NCI-H345 (cell line): ENCODE measurements around the gene TMEM245.

Experiments used
- DNase-seq: peaks from one replicate; lab custom pipeline; 2025; lab: John Stamatoyannopoulos, UW

Gene TMEM245

DNA sequence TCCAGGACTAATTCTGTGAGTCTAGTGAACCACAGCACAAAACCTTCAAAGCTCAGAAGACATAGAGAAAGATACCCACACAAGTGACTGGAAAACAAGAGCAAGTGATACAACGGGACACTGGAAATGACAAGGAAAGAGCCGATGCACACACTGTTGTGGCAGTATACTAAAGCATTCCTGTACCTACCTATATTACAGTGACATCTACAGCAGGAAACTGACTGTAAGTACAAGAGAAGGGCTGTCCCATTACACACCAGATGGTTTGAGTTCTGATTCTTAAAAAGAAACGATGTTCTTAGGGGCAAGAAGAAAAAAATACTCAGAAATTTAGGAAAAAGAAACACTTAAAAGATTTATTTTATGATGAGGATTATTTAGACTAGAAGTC lies 18.5 kb downstream of the TMEM245 start:
- DNase-seq, result no peak

DNA sequence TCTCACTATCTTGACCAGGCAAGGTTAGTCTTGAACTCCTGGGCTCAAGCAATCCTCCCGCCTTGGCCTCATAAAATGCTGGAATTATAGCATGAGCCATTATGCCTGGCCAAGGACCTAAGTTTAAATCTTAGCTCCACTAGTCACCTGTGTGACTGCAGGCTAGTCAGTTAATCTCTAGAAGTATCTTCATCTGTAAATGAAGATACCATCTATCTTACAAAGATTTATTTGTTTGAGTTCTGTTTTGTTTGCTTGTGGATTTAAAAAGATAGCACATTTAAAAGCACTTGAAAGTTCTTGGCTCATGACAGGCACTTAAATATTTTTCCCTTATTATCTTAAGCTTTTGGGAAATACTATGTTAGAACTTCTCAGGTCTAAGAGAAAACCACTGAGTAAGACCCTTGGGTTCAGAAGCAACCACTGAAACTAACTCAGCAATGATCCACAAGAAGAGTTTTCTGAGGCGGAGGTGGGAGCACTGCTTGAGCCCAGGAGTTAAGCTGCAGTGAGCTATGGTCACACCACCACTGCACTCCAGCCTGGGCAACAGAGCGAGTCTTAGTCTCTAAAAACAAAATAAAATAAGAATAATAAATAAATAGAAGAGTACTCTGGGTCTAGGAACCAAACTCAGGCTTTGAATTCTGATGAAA lies 19.1 kb downstream of the TMEM245 start:
- DNase-seq, result no peak

DNA sequence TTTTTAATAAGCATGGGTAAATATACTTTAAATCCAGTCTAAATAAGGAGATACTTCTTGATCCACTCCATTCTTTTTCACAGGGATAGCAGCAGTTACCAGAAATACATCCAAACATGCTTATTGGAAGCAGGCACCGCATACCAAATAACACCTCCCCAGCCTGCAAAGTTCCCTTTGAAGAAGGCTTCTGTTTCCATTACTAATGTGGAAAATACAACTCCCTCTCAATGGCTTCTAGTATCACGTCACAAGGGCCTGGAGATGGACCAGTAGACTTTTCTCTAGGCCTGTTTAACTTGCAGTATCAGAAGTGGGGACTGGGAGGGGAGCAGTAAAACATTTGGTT lies 20.8 kb downstream of the TMEM245 start:
- DNase-seq, result no peak

DNA sequence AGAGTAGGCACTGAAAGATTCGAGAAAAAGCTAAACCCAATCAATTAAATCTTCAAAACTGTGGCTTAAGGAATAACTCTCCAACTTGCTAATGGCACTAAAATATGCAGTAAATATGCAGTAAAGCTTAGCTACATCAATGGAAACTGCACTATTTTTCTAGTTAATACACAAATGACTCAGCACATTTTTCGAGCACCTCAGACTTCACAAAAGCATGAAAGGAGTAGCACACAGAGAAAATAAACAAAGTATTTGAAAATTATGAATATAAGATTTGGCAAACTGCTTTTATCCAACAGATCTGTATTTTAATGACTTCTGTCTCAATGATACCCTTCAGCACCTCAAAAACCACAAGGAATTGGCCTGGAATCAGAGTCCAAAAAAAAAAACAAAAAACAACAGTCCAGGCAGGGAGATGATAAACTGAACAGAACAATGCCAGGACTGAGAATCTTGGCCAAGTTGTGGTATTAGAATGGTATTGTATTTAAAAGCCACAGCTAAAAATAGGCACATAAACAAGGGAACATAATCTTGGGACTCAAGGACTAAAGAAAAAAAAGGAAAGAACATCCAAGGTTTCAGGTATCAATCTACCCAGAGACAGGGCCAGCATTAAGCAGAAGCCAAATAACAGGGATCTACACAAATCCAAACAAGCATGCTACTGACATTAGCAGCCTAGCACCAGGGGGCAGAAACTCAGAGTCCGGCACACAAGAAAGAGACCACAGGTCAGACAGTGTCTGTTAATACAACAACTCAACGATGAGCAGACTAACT lies 21.4 kb downstream of the TMEM245 start:
- DNase-seq, result no peak

DNA sequence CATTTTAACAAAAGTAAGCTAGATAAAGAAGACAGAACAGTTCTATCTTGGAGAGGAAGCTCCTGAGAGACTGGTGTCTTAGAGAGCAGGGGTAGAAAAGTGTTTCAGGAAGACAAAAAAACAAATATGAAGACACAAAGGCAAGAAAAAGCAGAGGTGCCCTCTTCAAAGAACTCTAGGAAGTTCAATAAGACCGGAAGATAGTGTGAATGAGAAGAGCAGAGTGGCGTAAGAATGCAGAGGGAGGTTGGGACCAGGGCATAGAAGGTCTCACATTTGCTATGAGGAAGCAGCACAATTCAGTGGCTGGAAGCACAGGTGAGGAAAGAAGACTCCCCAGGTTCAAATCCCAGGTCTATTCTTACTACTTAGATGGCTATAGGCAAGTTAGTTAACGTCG lies 22.6 kb downstream of the TMEM245 start:
- DNase-seq, result no peak

DNA sequence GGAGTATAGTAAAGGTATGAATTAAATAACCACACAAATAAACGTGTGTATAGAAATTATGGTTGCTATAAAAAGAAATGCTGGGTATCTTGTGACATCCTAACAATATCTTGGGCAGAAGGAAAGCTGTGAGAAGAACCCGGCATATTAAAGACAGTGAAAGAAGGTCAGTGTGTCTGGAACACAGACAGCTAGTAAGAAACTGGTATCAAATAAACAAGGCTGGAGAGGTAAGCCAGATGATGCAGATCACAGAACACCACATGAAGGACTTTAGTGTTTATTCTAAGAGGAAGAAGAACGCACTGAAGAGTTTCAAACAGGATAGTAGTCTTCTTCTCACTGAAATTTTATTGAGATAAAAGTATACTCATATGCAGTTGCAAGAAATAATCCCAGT lies 24.4 kb downstream of the TMEM245 start:
- no peak for DNase-seq

DNA sequence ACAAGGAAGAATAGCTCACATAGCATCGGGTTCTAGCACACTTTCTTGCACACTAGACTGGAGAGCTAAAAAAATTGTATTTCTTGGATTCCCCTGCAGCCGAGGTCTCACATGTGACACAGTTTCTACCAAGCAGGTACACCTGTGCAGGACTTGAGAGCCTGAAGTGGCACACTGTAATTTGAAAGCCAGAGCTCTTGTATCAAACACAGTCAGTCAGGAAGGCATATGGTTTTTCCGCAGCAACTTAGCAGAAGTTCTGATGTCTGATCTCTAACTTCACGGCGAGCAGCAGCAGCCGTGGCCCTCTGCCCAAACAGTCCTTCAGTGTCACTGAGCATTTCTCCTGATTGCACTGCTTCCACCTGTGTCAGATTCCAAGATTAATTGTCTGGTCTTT lies 25.5 kb downstream of the TMEM245 start:
- no peak for DNase-seq

DNA sequence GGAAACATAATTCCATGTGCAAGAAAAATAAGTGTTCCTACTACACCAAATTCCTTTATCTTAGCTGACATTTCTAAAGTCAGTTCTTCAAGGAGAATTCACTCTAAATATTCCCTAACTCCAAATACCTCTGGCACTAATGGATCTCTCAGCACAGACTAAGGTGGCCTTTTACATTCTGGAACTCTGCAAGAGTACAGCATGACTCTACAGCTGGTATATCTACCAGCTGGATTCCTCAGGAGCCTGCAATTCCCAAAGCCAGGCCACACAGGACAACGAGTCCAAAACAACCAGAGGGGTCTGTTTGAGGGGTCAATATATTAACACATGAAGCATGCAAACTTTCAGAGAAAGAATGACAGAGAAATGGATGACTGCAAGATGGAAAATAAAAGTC lies 27.2 kb downstream of the TMEM245 start:
- no peak for DNase-seq

DNA sequence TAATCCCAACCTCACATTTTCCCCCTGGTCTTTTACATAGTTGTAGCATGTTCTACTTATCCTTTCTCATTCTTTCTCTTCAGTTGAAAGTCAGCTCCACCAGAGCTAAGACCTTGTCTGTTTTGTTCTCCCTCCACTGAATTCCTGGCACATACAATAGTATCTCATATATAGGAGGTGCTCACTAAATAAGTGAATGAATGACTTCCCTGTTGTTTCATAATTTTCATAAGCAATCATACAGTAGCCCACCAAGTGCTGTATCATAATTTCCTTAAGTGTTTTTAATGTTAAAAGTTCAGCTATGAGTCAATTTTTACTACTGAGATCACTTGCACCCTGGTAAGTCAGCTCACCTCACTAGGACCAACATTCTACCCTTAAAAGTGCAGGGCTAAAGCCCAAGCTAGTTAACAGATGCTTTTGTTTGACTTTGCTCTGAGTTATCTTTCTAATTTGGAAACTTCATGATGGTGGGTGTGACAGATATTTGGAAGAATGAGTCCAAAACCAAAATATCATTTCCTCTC lies 27.6 kb downstream of the TMEM245 start:
- DNase-seq, result no peak

DNA sequence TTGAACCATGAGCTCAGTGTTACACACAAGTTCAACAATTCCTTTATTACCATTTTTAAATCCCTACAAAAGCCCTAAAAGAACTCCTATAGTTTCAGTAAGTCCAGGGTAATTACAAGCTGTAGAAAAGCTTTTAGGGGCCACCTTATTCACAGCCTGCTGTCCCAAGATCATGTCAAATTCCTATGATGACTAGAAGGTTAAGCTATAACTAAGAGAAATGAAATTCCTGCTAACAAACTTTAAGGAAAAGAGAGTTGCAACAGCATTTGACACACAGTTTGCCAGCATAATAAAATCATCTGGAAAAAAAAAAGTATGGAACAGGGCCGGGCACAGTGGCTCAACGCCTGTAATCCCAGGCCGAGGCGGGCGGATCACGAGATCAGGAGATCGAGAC lies 31.5 kb downstream of the TMEM245 start:
- no peak for DNase-seq

DNA sequence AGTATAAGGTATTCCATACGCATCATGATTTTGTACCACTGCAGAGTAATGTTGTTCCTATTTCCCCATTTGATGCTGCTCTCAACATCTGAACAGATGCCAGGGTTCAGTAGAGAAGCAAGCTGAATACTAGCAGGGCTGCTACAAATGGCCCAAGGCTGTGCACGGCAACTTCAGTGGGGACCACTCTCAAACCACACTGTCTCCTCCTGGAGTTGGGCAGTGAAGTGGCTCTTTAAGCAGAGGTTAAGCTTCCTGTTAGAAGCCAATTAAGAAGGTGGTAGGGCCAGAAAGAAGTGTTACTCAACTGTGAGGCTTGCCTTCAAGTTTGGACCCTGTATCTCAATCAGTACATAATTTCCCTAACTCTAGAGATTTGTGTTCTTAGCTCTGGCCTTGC lies 32.0 kb downstream of the TMEM245 start:
- DNase-seq, result no peak

DNA sequence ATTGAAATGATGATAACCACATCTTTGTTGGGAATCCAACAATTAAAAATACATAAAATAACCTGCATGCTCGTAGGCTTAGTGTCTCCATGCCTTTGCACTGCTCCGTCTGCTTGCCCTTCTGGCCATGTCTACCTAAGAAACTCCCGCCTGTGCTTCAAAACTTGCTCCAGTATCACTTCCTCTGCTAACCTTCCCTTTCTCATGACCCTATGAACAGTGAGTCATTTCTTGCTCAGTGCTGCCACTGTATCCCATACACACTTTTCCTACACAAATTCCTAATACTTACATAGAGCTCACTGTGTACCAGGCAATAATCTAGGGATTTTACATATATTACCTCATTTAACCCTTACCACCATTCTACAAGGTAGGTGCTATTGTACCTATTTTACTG lies 33.5 kb downstream of the TMEM245 start:
- DNase-seq, result no peak

DNA sequence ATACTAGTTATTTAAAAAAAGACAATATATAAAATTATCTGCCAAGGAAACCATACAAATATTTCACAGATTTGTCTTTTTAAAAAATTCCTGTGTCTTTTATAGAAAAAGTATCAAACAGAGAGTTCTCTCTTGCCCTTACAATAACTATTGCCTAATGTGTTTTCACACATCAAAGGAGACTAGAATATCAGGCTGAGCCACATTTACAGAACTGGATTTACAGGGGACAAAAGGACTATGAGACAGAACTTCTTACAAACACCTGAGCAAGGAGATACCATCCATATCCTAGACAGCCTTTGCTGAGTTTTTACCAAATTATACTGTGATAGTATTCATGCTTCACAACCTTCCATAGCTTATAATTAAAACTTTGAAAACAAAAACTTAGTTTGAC lies 34.2 kb downstream of the TMEM245 start:
- DNase-seq, result no peak

DNA sequence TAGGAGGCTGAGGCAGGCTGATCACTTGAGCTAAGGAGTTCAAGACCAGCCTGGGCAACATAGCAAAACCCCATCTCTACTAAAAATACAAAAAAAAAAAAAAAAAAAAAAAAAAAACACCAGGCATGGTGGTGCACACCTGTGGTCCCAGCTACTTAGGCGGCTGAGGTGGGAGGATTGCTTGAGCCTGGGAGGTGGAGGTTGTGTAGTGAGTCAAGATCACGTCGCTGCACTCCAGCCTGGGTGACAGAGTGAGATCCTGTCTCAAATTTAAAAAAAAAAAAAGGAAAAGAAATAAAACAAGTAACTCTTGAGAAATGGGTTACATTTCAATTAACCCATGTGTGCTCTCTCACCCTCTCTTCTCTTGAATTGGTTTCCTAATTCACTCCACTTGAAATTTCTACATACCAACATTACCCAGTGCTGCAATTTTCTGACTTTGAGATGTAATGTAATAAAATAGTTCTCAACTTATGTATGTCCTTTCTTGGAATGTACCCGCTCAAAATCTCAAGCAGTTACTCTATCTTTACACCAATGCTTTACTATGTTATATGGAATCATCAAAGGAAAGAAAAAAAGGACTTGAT lies 35.8 kb downstream of the TMEM245 start:
- no peak for DNase-seq

DNA sequence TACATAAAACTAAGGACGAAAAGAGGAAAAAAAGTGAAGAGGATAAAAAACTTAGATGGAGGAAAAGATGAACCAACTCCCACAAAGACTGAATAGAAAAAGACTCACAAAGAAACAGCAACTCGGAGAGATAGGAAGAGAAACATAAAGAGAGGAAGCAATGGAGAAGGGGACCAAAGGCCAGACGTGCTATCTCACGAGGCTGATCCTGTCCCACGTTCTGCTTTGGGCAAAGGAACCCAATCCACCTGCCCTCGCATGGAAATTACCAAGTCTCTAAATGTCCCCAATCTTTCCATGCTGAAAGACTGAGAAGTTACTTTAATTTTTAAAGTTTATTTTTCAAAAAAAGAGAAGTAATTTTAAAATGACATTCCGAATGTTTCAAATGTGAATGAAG lies 36.6 kb downstream of the TMEM245 start:
- DNase-seq, result no peak

DNA sequence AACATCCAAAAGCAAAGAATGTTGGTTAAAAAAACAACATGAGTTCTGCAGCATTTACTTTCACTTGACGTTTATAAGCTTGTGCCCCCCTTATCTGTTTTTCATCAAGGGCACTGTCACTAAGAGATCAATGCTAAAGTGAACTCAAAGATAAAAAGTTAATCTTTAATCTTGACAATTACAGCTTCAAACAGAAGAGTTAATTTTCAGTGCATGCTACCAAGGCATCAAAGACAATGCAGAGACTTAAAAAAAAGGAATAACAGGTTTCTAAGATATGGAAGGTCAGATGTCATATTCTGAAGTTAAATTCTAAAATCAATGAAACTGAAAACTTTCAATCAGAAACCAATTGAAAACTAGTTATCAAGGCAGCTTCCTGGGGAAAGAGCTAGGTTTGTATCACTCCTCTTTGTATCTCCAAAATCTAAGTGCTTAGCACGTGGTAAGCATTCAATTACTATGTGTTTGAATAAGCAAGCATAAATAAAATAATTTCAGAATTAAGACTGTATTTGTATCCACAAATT lies 37.6 kb downstream of the TMEM245 start:
- no peak for DNase-seq

DNA sequence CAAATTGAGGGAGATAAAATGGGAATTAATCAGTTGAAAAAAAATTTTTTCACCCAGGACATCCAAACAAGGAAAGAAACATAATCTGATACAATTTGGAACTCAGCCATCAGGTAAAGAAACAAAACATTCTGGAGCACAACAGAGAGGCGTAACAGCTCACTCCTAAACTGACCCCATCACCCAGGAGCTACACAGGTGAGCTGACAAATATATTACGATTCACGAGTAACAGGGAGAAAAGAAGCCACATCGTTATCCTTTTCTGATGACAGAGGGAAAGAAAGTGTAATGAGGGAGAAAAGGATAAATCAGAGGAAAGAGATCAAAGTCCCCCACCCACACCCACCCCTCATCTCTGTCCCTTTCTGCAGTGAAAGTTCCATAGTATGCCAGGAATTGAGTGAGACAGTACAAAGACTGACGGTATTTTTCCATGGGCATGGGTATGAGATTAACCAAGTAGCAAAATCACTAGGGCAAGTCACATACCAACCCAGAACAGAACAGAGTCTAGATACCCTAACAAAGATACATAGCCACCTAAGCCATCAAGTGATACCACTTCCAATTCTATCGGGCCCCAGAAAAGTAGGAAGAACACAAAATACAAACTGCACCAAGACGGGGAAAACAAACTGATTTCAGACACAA lies 45.4 kb downstream of the TMEM245 start:
- no peak for DNase-seq

DNA sequence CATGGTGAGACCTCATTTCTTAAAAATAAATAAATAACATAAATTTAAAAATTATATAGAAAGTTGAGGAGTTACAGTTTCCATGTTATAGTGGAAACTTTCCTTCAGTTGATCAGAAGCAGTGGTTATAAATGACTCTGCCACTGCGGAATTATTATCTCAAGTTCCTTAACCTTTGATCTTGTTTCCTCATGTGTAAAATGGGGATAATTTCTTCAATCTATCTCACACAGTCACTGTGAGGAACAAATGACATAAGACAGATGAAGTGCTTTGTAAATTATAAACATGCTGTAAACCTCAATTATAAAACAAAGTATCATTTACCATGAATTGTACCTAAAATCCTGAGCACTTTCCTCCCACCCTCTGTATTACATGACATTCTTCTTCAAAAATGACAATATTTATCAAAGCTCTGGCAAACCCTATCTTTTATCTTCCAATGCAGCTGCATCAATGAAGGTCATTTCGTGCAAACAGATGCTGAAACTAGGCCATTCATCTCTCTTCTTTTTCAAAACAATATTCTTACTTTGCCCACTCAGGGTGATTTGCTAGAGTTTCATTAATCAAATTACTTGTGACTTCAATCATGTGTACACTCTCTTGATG lies 46.8 kb downstream of the TMEM245 start:
- no peak for DNase-seq

DNA sequence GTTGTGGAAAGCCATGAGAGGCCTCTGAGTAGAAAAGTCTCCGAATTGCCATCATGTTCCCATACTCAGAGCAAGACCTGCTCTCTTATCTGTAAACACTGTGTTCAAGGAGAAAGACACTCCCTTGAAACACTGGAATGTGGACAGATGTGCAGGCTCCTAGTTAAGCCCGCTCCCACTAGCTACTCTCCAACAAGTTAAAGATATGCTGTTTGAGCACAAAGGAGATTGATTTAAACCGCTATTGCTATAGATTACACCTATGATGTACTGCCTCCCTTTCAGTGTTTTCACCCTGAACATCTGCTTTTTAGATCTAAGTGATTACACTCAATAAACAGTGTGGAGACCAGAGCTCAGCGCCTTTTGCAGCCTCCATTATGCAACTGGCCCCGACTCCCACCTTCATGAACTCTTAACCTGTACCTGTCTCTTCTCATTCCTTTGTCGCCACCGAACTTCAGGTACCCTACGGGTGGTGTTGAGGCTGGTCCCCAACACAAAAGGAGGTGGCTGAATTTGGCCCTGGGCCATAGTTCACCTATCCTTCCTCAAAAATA lies 47.5 kb downstream of the TMEM245 start:
- no peak for DNase-seq

DNA sequence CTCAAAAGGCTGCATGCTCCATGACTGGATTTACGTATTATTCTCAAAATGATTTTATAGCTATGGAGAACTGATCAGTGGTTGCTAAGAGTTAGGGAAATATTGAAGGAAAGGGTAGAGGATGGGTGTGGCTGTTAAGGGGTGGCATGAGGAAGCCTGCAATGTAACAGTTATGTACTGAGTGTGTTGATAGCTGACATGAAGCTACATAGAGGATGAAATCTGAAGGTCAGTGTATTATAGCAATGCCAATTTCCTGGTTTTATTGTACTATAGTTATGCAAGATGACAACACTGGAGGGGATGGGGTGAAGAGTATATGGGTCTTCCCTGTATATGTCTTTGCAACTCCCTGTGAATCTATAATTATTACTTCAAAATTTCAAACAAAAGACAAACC lies 51.0 kb downstream of the TMEM245 start:
- no peak for DNase-seq

DNA sequence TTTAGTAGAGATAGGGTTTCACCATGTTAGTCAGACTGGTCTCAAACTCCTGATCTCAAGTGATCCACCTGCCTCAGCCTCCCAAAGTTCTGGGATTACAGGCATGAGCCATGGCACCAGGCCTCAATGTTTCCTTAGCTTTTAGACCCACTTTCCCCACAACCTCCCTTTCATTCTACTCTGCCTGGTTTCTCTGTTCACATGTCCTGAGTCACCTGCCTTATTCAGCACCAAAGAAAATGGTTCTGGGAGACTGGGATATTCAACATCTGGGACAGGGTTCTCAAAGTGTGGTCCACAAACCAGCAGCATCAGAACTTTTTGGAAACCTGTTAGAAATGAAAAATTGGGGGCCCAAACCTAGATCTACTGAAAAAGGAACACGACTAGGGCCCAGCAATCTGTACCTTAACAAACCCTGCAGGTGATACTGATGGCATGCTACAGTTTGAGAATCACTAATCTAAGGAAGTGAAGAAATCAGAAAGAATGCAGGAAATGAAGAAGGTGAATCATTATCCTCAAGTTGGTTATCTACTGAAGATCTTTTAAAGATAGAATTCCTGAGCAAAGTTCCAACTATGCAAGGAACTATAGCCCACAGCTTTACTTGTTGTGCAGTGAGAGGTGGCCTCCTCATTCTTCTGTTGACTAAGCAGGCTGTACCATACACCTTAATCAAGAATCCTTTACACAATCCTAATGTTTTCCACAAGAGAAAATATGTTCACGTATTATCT lies 54.6 kb downstream of the TMEM245 start:
- DNase-seq, result no peak
